Measurements from ENCODE around the gene SDK1. TPM values are rescaled to one million over a fixed set of nuclear protein-coding genes. Genes with fewer than 3 reads are reported as not detected.

The SDK1 gene
- total and polyA plus RNA-seq, 2 donors: 9.8 to 15.1 TPM

GRCh38 chr7:4241791-4242190 is 940.7 kb downstream of the SDK1 start:
- Histone ChIP-seq H3K4me3 (ENCODE audit: low read depth, low read length) (no peak overlapping the region), H3K27ac (ENCODE audit: low read depth) (no peak overlapping the region), H3K36me3 (ENCODE audit: insufficient read depth) (no peaks in the 10 kb centered on the region), H3K4me1 (ENCODE audit: insufficient read depth) (no peaks in the 10 kb centered on the region)
- no peak for DNase-seq (ENCODE audit: extremely low spot score)
- 96% methylated on average over 12 of the region's 12 CpGs for WGBS

GRCh38 chr7:4242706-4243105 is 941.7 kb downstream of the SDK1 start:
- 76% methylated on average over 11 of the region's 11 CpGs for WGBS
- DNase-seq (ENCODE audit: extremely low spot score): no peak

GRCh38 chr7:4244041-4244440 is 943.0 kb downstream of the SDK1 start:
- WGBS: 97% methylated on average over 4 of the region's 4 CpGs
- DNase-seq (ENCODE audit: extremely low spot score): no peak
- H3K4me3 ChIP-seq (ENCODE audit: low read depth, low read length): no peak overlapping the region
- no peaks in the 10 kb centered on the region for H3K4me1 ChIP-seq (ENCODE audit: insufficient read depth)
- no peak overlapping the region for H3K27ac ChIP-seq (ENCODE audit: low read depth)
- no peaks in the 10 kb centered on the region for H3K36me3 ChIP-seq (ENCODE audit: insufficient read depth)

More at GRCh38 chr7:4242706-4243105, 941.7 kb downstream of the SDK1 start:
- Histone ChIP-seq H3K36me3 (ENCODE audit: insufficient read depth) (no peaks in the 10 kb centered on the region), H3K4me3 (ENCODE audit: low read depth, low read length) (no peak overlapping the region), H3K27ac (ENCODE audit: low read depth) (no peak overlapping the region), H3K4me1 (ENCODE audit: insufficient read depth) (no peaks in the 10 kb centered on the region)

DNA sequence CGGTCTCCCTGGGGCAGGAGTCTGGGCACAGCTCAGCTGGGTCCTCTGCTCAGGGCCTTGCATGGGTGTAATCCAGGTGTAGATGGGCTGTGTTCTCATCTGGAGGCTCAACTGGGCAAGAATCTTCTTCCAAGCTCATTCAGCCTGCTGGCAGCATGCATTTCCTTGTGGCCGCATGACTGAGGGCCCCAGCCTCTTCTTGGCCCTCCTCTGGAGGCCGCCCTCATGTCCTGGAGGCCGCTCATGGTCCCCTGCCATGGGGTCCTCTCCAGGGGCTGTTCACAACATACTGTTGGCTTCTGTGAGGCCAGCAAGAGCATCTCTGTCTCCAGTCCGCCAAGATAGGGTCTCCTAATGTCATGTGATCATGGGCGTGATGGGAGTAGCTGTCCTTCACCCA is 943.6 kb downstream of the SDK1 start:
- no peak overlapping the region for H3K4me3 ChIP-seq (ENCODE audit: low read depth, low read length)
- H3K27ac ChIP-seq (ENCODE audit: low read depth): no peak overlapping the region
- DNase-seq (ENCODE audit: extremely low spot score): no peak
- 82% methylated on average over 6 of the region's 6 CpGs for whole genome bisulfite sequencing
- H3K36me3 ChIP-seq (ENCODE audit: insufficient read depth): no peaks in the 10 kb centered on the region
- no peaks in the 10 kb centered on the region for H3K4me1 ChIP-seq (ENCODE audit: insufficient read depth)

GRCh38 chr7:4245135-4245865 is 944.2 kb downstream of the SDK1 start:
- H3K27ac ChIP-seq (ENCODE audit: low read depth): no peak overlapping the region
- H3K4me3 ChIP-seq (ENCODE audit: low read depth, low read length): no peak overlapping the region
- H3K36me3 ChIP-seq (ENCODE audit: insufficient read depth): no peaks in the 10 kb centered on the region
- WGBS: 89% methylated on average over 19 of the region's 19 CpGs
- no peak for DNase-seq (ENCODE audit: extremely low spot score)
- no peaks in the 10 kb centered on the region for H3K4me1 ChIP-seq (ENCODE audit: insufficient read depth)

DNA sequence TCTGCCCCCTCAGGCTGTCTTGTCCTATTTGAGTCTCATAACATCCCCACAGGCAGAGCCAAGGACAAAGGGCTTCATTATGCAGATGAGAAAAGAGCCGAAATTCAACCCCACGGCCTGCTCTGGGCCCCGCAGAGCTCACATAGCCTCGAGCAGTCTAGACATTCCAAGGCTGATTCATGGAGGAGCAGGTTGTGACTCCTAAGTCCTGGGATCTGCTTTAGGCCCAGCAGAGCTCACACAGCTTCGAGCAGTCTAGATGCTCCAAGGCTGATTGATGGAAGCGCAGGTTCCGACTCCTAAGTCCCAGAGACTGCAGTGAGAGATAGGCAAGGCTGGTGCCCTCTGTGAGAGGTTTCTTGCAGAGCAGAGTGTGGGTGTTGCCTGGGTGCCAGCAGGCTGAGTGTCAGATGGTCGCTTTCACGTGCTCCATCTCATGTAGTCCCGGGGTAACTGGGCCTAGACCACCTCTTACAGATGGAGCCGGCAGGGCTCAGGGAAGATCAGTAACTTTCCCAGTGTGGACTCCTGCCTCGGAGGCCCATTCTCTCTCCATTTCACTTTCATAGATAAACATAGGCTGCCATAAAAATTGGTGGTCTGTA is 944.9 kb downstream of the SDK1 start:
- no peak overlapping the region for H3K27ac ChIP-seq (ENCODE audit: low read depth)
- 92% methylated on average over 12 of the region's 12 CpGs for WGBS
- DNase-seq (ENCODE audit: extremely low spot score): no peak
- no peaks in the 10 kb centered on the region for H3K36me3 ChIP-seq (ENCODE audit: insufficient read depth)
- no peak overlapping the region for H3K4me3 ChIP-seq (ENCODE audit: low read depth, low read length)
- no peaks in the 10 kb centered on the region for H3K4me1 ChIP-seq (ENCODE audit: insufficient read depth)

DNA sequence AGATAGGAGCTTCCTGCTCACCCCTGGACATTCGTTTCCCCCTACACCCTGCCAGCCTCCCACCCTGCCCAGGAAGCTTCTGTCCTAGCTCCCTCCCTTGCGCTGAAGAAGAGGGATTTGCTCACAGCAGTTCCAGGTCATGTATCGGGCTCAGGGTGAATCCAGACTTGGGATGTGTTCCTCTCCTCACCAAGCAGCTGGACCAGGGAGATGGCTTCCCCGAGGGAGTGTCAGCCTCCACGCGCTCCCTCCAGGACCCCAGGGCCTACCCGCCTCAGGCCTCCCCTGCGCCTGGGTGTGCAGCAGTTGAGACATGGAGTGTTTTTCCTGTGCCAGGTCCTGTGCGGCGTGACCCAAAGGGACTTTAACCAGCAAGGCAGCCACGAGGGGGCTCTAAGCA is 945.5 kb downstream of the SDK1 start:
- DNase-seq (ENCODE audit: extremely low spot score): no peak
- WGBS: 85% methylated on average over 11 of the region's 11 CpGs
- H3K27ac ChIP-seq (ENCODE audit: low read depth): no peak overlapping the region

GRCh38 chr7:4247106-4247876 is 946.2 kb downstream of the SDK1 start:
- Histone ChIP-seq H3K4me1 (ENCODE audit: insufficient read depth) (no peaks in the 10 kb centered on the region), H3K27ac (ENCODE audit: low read depth) (no peak overlapping the region), H3K4me3 (ENCODE audit: low read depth, low read length) (no peak overlapping the region), H3K36me3 (ENCODE audit: insufficient read depth) (no peaks in the 10 kb centered on the region)
- 58% methylated on average over 27 of the region's 27 CpGs for WGBS
- DNase-seq (ENCODE audit: extremely low spot score): no peak

More for the DNA sequence above, 945.5 kb downstream of the SDK1 start:
- Histone ChIP-seq H3K4me3 (ENCODE audit: low read depth, low read length) (no peak overlapping the region), H3K4me1 (ENCODE audit: insufficient read depth) (no peaks in the 10 kb centered on the region), H3K36me3 (ENCODE audit: insufficient read depth) (no peaks in the 10 kb centered on the region)

- 69% methylated on average over 4 of the region's 4 CpGs for WGBS
- no peak overlapping the region for H3K27ac ChIP-seq (ENCODE audit: low read depth)
- no peaks in the 10 kb centered on the region for H3K4me1 ChIP-seq (ENCODE audit: insufficient read depth)
- H3K36me3 ChIP-seq (ENCODE audit: insufficient read depth): no peaks in the 10 kb centered on the region
- no peak overlapping the region for H3K4me3 ChIP-seq (ENCODE audit: low read depth, low read length)
- no peak for DNase-seq (ENCODE audit: extremely low spot score)
Observed at GRCh38 chr7:4248295-4248694, 947.2 kb downstream of the SDK1 start.

DNA sequence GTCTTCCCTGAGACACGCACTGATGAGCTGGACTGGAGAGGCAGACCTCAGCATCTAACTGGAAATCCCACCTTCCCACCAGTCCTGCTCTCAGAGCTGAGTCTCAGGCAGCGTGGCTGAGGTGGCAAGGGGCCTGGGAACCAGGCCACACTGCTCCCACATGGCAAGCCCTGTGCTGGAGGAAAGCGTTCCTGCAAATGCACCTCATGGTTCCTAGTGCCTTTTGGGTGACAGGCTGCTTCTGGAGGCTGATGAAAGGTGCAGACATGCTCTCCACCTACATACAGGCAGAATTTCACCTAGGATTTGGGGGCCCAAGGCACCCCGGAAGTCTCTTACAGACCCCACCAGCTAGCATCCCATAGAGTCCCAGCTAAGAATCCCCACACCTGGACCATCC is 948.2 kb downstream of the SDK1 start:
- H3K4me1 ChIP-seq (ENCODE audit: insufficient read depth): no peaks in the 10 kb centered on the region
- no peaks in the 10 kb centered on the region for H3K36me3 ChIP-seq (ENCODE audit: insufficient read depth)
- no peak overlapping the region for H3K27ac ChIP-seq (ENCODE audit: low read depth)
- no peak overlapping the region for H3K4me3 ChIP-seq (ENCODE audit: low read depth, low read length)
- 93% methylated on average over 4 of the region's 4 CpGs for WGBS
- no peak for DNase-seq (ENCODE audit: extremely low spot score)

- no peak for DNase-seq (ENCODE audit: extremely low spot score)
- 97% methylated on average over 6 of the region's 6 CpGs for WGBS
- Histone ChIP-seq H3K4me1 (ENCODE audit: insufficient read depth) (no peaks in the 10 kb centered on the region), H3K4me3 (ENCODE audit: low read depth, low read length) (no peak overlapping the region), H3K27ac (ENCODE audit: low read depth) (no peak overlapping the region), H3K36me3 (ENCODE audit: insufficient read depth) (no peaks in the 10 kb centered on the region)
Observed at GRCh38 chr7:4255336-4255735, 954.3 kb downstream of the SDK1 start.

DNA sequence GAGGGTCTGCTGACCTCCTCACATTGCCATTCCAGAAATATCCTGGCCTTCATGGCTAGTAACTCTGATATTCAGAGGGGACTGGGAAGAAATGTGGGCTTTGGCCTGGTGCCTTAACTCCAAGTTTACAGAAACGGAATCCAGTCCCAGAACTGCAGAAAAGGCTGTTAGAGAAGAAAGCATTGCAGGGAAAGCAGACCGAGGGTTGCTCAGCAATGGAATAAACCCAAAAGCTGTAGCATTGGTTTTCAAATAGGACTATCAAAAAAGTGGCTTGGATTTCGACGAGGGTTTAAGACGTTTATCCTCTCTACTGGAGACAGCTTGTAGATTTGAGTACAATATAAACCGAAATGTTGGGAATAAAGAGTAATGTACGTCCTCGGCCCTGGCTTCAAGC is 955.2 kb downstream of the SDK1 start:
- H3K4me3 ChIP-seq (ENCODE audit: low read depth, low read length): no peak overlapping the region
- no peaks in the 10 kb centered on the region for H3K36me3 ChIP-seq (ENCODE audit: insufficient read depth)
- H3K4me1 ChIP-seq (ENCODE audit: insufficient read depth): no peaks in the 10 kb centered on the region
- 25% methylated on average over 8 of the region's 8 CpGs for WGBS
- no peak overlapping the region for H3K27ac ChIP-seq (ENCODE audit: low read depth)
- DNase-seq (ENCODE audit: extremely low spot score): no peak

DNA sequence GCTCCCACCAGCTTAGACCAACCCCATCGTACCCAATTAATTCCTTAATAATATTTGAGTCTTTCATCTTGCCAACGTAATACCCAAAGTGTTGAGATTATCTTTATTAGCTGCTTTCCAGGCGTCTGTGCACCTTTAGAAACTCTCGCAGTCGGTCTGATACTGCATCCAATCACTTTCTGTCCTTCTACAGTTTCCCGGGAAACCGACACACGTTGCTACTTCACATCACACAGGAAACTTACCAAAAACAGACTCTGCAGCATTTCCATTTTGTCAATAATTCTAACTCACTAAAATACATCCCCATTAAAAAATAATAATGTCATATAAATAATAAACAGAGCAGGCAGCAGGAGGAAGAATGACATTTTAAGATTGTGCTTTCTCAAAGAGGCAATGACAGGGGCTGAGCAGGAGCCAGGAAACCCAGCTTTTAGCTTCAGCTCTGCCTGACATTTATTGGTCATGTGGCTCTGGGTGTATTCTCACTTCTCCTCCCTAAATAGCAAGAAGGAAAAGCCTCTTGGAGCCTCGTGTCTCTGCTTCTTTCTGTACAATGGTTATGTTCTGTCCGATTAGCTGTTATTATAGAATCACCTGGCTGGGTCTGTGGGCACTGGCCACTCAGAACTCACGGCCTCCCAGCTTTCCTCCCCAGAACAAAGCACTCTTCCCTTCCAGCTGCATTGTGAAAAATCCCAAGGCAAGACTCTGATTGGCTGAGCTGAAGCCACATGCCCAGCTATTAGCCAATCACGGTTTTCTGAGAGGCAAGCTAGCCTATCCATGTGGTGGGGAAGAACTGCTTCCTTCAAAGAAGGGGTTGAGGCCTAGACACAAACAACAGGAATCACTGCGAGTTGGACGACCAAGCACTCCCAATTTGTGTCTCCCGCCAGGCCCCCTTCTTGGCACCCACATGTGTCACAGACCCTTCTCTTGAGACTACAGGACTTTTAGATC is 956.4 kb downstream of the SDK1 start:
- H3K36me3 ChIP-seq (ENCODE audit: insufficient read depth): no peaks in the 10 kb centered on the region
- no peak for DNase-seq (ENCODE audit: extremely low spot score)
- no peaks in the 10 kb centered on the region for H3K4me1 ChIP-seq (ENCODE audit: insufficient read depth)
- H3K27ac ChIP-seq (ENCODE audit: low read depth): no peak overlapping the region
- no peak overlapping the region for H3K4me3 ChIP-seq (ENCODE audit: low read depth, low read length)
- WGBS: 54% methylated on average over 15 of the region's 15 CpGs
